IMR-90 (cell line): ENCODE data around the gene KLHDC9. TPM values are rescaled to one million over a fixed set of nuclear protein-coding genes. Genes with fewer than 3 reads are reported as not detected.

ENCODE experiments used
- ATAC-seq: fragments of 200-7000 bp; cut with Tn5 transposase; 2 replicates; pipeline ENCODE4 v1.9.1; 2020; ENCODE audit warnings: low read depth, mild to moderate bottlenecking, moderate library complexity
- BruUV-seq: library from RNA; stranded (reverse); fragments of 400-500 nt; replicated peaks from 2 replicates; lab custom pipeline; 2021; lab: Mats Ljungman, UMichigan
- CTCF ChIA-PET: fragments of 300-600 bp; formaldehyde crosslinking; extraction: SDS; loops from one replicate; lab custom pipeline; 2021; ENCODE audit warnings: antibody characterized with exemption; lab: Yijun Ruan, JAX
- POLR2A ChIA-PET: fragments of 300-600 bp; sonication (Branson Sonifier 250); formaldehyde crosslinking; loops from one replicate; lab custom pipeline; 2022; ENCODE audit warnings: antibody characterized with exemption; ENCODE audit not compliant: unreplicated experiment; lab: Charles Lee
- DNase-seq: peaks from one replicate; pipeline ENCODE4 v3.0.0; 2013
- H2AFZ ChIP-seq: replicated peaks from 2 replicates; pipeline ENCODE3; 2013; ENCODE audit warnings: low read length, mild to moderate bottlenecking; ENCODE audit not compliant: poor library complexity
- H2AK5ac ChIP-seq: 2 replicates; pipeline ENCODE4 v1.6.1; 2013; ENCODE audit warnings: low read depth, low read length, inconsistent platforms
- H2AK9ac ChIP-seq: replicated peaks from 2 replicates; pipeline ENCODE3; 2013; ENCODE audit warnings: mild to moderate bottlenecking, low read depth, low read length, moderate library complexity; ENCODE audit not compliant: poor library complexity
- H2BK120ac ChIP-seq: 2 replicates; pipeline ENCODE4 v1.6.1; 2013; ENCODE audit warnings: low read depth, low read length, inconsistent platforms
- H2BK15ac ChIP-seq: 3 replicates; pipeline ENCODE4 v1.6.1; 2013; ENCODE audit warnings: low read depth, low read length, inconsistent platforms
- H2BK20ac ChIP-seq: 2 replicates; pipeline ENCODE4 v1.6.1; 2013; ENCODE audit warnings: low read depth, mild to moderate bottlenecking, inconsistent platforms, low read length, moderate library complexity
- H2BK5ac ChIP-seq: 2 replicates; pipeline ENCODE4 v1.6.1; 2013; ENCODE audit warnings: mild to moderate bottlenecking, low read depth, low read length, inconsistent platforms; ENCODE audit not compliant: poor library complexity, severe bottlenecking
- H3K14ac ChIP-seq: replicated peaks from 2 replicates; pipeline ENCODE4 v1.6.1; 2013; ENCODE audit warnings: low read depth, low read length, inconsistent platforms
- H3K18ac ChIP-seq: 2 replicates; pipeline ENCODE4 v1.6.1; 2013; ENCODE audit warnings: low read depth, low read length, control low read depth
- H3K23ac ChIP-seq: 2 replicates; pipeline ENCODE4 v1.6.1; 2013; ENCODE audit warnings: low read depth, low read length, inconsistent platforms
- H3K27ac ChIP-seq: 2 replicates; pipeline ENCODE4 v1.5.1; 2013; ENCODE audit warnings: mild to moderate bottlenecking, control low read depth, low read length; ENCODE audit not compliant: insufficient read depth
- H3K27me3 ChIP-seq: 2 replicates; pipeline ENCODE4 v1.6.1; 2013; ENCODE audit warnings: low read length; ENCODE audit not compliant: control insufficient read depth, insufficient read depth
- H3K36me3 ChIP-seq: 2 replicates; pipeline ENCODE4 v1.6.1; 2013; ENCODE audit warnings: low read length, mixed read lengths; ENCODE audit not compliant: control insufficient read depth, insufficient read depth
- H3K4ac ChIP-seq: 2 replicates; pipeline ENCODE4 v1.6.1; 2013; ENCODE audit warnings: low read depth, low read length, inconsistent platforms
- H3K4me1 ChIP-seq: 2 replicates; pipeline ENCODE4 v1.6.1; 2013; ENCODE audit warnings: low read length, mixed read lengths; ENCODE audit not compliant: control insufficient read depth, insufficient read depth
- H3K4me2 ChIP-seq: 2 replicates; pipeline ENCODE4 v1.6.1; 2013; ENCODE audit warnings: low read depth, mild to moderate bottlenecking, control low read depth, low read length, moderate library complexity
- H3K4me3 ChIP-seq: 2 replicates; pipeline ENCODE4 v1.5.1; 2013; ENCODE audit warnings: low read depth, mild to moderate bottlenecking, control low read depth, low read length, moderate library complexity; ENCODE audit not compliant: insufficient read depth
- H3K56ac ChIP-seq: 2 replicates; pipeline ENCODE4 v1.6.1; 2013; ENCODE audit warnings: low read length, inconsistent platforms; ENCODE audit not compliant: insufficient read depth; ENCODE audit errors: extremely low read depth
- H3K79me1 ChIP-seq, 2 experiments: 2 replicates each; pipeline ENCODE4 v1.6.1; 2013; ENCODE audit warnings: low read length in 2 of 2, inconsistent platforms in 1 of 2, low read depth in 1 of 2
- H3K9ac ChIP-seq: 2 replicates; pipeline ENCODE4 v1.6.1; 2013; ENCODE audit warnings: low read depth, low read length, control low read depth
- H3K9me1 ChIP-seq: 2 replicates; pipeline ENCODE4 v1.6.1; 2013; ENCODE audit warnings: low read length, inconsistent platforms; ENCODE audit not compliant: insufficient read depth
- H3K9me3 ChIP-seq: 2 replicates; pipeline ENCODE4 v1.6.1; 2013; ENCODE audit warnings: low read length; ENCODE audit not compliant: control insufficient read depth, insufficient read depth
- H4K20me1 ChIP-seq: 2 replicates; pipeline ENCODE4 v1.6.1; 2013; ENCODE audit warnings: low read length, inconsistent platforms; ENCODE audit not compliant: insufficient read depth
- H4K5ac ChIP-seq: 2 replicates; pipeline ENCODE4 v1.6.1; 2013; ENCODE audit warnings: mild to moderate bottlenecking, low read depth, low read length, control low read depth
- H4K8ac ChIP-seq, 2 experiments: 2 replicates each; pipeline ENCODE4 v1.6.1; 2013; ENCODE audit warnings: low read depth in 2 of 2, low read length in 2 of 2, control low read depth in 1 of 2, inconsistent platforms in 1 of 2
- H4K91ac ChIP-seq: 2 replicates; pipeline ENCODE4 v1.6.1; 2013; ENCODE audit warnings: low read depth, low read length, inconsistent platforms; ENCODE audit not compliant: insufficient read depth
- MAZ ChIP-seq: IDR thresholded peaks from 2 replicates; pipeline ENCODE4 v1.6.1; 2012; ENCODE audit warnings: low read depth, mild to moderate bottlenecking, low read length, improper control_type of control experiment, moderate library complexity, borderline replicate concordance
- RAD21 ChIP-seq: IDR thresholded peaks from 2 replicates; pipeline ENCODE4 v1.6.1; 2012; ENCODE audit warnings: low read length, improper control_type of control experiment
- WGBS, 2 experiments: methylation state at CpG; one replicate each; pipeline versions ENCODE4 v1.1.5 to v1.1.7; 2013; ENCODE audit warnings: missing lambda C conversion rate in 2 of 2; ENCODE audit not compliant: insufficient read length in 1 of 2; ENCODE audit errors: extremely low coverage in 2 of 2; 5-methylcytosine and 5-hydroxymethylcytosine counted together
- dilution Hi-C: fragments of 300-500 bp; cut with HindIII; formaldehyde crosslinking; loops from one replicate; pipeline ENCODE4 v1.14.3; 2018; ENCODE audit warnings: low sequenced_read_pairs; ENCODE audit not compliant: unreplicated experiment
- in situ Hi-C: fragments of 300-500 bp; cut with MboI; formaldehyde crosslinking; loops from 3 replicates; pipeline ENCODE4 v1.14.3; 2019; ENCODE audit warnings: low sequenced_read_pairs, inconsistent platforms, mixed read lengths
- intact Hi-C: fragments of 100-400 bp; cut with micrococcal nuclease; formaldehyde crosslinking; loops from 2 replicates; pipeline ENCODE4 v1.10.0; 2022
- polyA plus RNA-seq, 3 experiments: library from polyadenylated mRNA; depleted of rRNA; stranded (reverse); fragments of >200 nt; gene quantifications; 2 replicates each; pipeline ENCODE4 v1.2.3, GENCODE V29; 2012; ENCODE audit warnings: low replicate concordance in 1 of 3
- total RNA-seq: library from RNA; depleted of rRNA; stranded (reverse); fragments of >200 nt; gene quantifications from 2 replicates; pipeline ENCODE4 v1.2.3, GENCODE V29; 2012
- TF ChIP-seq, protein P1 (sequence below): fragments of 150-350 bp; IDR thresholded peaks from 2 replicates; pipeline ENCODE4 v1.6.1; 2017; ENCODE audit warnings: mild to moderate bottlenecking, antibody characterized with exemption, low read length, low read depth

Gene KLHDC9
- total and polyA plus RNA-seq, 2 of the 4 experiments (the other 2 are of a cell fraction): 0.18 to 0.70 TPM

DNA sequence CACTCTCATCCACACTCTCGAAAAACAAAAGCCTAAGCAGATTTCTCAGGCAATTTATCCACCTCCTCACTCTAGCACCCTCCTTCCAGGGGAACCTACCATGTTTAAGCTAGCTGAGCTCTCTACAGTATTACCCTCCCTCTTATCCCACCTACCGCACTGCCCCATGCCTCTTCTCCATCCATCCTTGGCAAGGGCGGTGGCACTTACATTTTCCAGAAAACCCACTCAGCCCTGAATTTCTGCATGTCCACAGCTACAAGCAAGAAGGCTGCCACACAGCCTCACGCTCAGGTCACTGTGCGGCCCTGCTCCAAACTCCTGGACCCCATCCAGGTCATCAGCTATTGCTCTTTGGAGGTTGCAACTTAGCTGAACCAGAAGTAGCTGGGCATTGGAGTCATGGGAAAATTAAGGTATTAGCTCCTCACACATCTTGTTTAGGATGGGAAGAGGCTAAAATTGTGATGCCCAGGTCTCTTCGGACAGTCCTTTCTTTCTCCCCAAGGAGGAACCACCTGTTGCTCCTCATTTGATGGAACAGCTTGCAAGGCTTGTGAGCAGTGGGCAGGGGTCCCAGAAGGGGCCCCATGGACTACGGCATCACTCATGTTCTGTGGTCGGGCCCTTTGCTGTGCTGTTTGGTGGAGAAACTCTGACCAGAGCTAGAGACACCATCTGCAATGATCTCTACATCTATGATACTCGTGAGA, 1.1 kb downstream of the KLHDC9 start:
- no peak overlapping the region for H4K8ac ChIP-seq
- no peak overlapping the region for H3K14ac ChIP-seq
- H3K9ac ChIP-seq: no peak overlapping the region
- no peak overlapping the region for H3K23ac ChIP-seq
- no peak overlapping the region for H2BK15ac ChIP-seq
- peaks cover 4 to 17% of the 10 kb centered on the region in 2 experiments; a peak in 2 of 4 replicates for H3K79me1 ChIP-seq
- TF ChIP-seq RAD21 (no peak), MAZ (no peak)
- TF ChIP-seq, protein P1, sequence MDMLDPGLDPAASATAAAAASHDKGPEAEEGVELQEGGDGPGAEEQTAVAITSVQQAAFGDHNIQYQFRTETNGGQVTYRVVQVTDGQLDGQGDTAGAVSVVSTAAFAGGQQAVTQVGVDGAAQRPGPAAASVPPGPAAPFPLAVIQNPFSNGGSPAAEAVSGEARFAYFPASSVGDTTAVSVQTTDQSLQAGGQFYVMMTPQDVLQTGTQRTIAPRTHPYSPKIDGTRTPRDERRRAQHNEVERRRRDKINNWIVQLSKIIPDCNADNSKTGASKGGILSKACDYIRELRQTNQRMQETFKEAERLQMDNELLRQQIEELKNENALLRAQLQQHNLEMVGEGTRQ: no peak
- no peaks in the 10 kb centered on the region for H3K9me3 ChIP-seq
- H3K4ac ChIP-seq: no peak overlapping the region
- H2AFZ ChIP-seq: no peak overlapping the region
- no TSS peak for BruUV-seq
- H4K5ac ChIP-seq: no peak overlapping the region
- peaks cover 24% of the 10 kb centered on the region for H4K20me1 ChIP-seq
- H3K36me3 ChIP-seq: peaks cover 13% of the 10 kb centered on the region
- no peak overlapping the region for H2AK5ac ChIP-seq
- ChIA-PET POLR2A (no interaction called here), CTCF (interaction anchor here (1.4 to 2.7 kb wide), 4 partner anchors 15 to 102 kb away, joined by 7 to 23 read pairs (median 8); no protein-coding TSS in a partner anchor)
- no peak overlapping the region for H2BK5ac ChIP-seq
- intact Hi-C loops: loop anchor here (5.0 kb wide), 1 partner anchor 372 kb away; no protein-coding TSS in a partner anchor
- H3K18ac ChIP-seq: no peak overlapping the region
- no peaks in the 10 kb centered on the region for H3K27me3 ChIP-seq
- no peak overlapping the region for H2BK120ac ChIP-seq
- no peak overlapping the region for H3K27ac ChIP-seq
- no peak overlapping the region for H4K91ac ChIP-seq
- no peaks in the 10 kb centered on the region for H3K9me1 ChIP-seq
- no peak for DNase-seq
- no peak overlapping the region for H3K4me2 ChIP-seq
- ATAC-seq: no peak
- dilution Hi-C loops: no loop called here
- 90% methylated on average over 2 of the region's 9 CpGs; no CpG with 5 or more reads in 1 of the 2 experiments for WGBS, 2 experiments
- H2AK9ac ChIP-seq: peak overlapping the region; percentile 68
- H2BK20ac ChIP-seq: no peak overlapping the region
- H3K4me1 ChIP-seq: peaks cover 5% of the 10 kb centered on the region; the same call in 1 of the 2 replicates
- no peak overlapping the region for H3K56ac ChIP-seq
- in situ Hi-C loops: loop anchor here (5.0 kb wide), 1 partner anchor 102 kb away; no protein-coding TSS in a partner anchor
- no peak overlapping the region for H3K4me3 ChIP-seq
